Tibial nerve (tissue), 4 donors: Measurements from ENCODE around the gene TMEM258. TPM values are rescaled to one million over a fixed set of nuclear protein-coding genes. Genes with fewer than 3 reads are reported as not detected.

ENCODE experiments used
- DNase-seq, 2 donors: peaks; one replicate each; pipeline ENCODE4 v3.0.0-alpha.2; 2019; ENCODE audit warnings: low spot score in 2 of 2
- H3K27ac ChIP-seq, 4 donors: fragments of 200-600 bp; sonication (generic) in 3 of 4; one replicate each; pipeline ENCODE4 v1.5.1; 2017 to 2019; ENCODE audit warnings: mild to moderate bottlenecking in 1 of 4
- H3K27me3 ChIP-seq, 2 donors: fragments of 200-600 bp; sonication (generic) in 1 of 2; one replicate each; pipeline versions ENCODE4 v1.5.1 to v1.6.0; 2017 to 2019
- H3K36me3 ChIP-seq, 3 donors: fragments of 200-600 bp; sonication (generic); one replicate each; pipeline ENCODE4 v1.5.1; 2018 to 2019
- H3K4me1 ChIP-seq, 4 donors: fragments of 200-600 bp; sonication (generic) in 3 of 4; one replicate each; pipeline ENCODE4 v1.5.1; 2017 to 2019
- H3K4me3 ChIP-seq, 4 donors: fragments of 200-600 bp; sonication (generic) in 3 of 4; one replicate each; pipeline ENCODE4 v1.5.1; 2017 to 2019; ENCODE audit warnings: mild to moderate bottlenecking in 1 of 4, moderate library complexity in 1 of 4
- H3K9me3 ChIP-seq, 4 donors: fragments of 200-600 bp; sonication (generic) in 3 of 4; one replicate each; pipeline ENCODE4 v1.5.1; 2017 to 2019
- EP300 ChIP-seq, 2 donors: sonication (generic); formaldehyde crosslinking; IDR thresholded peaks; one replicate each; pipeline ENCODE4 v1.6.1; 2017; ENCODE audit warnings: antibody characterized with exemption in 2 of 2, mild to moderate bottlenecking in 1 of 2
- POLR2A ChIP-seq, 2 donors: fragments of 450-650 bp; IDR thresholded peaks; one replicate each; pipeline ENCODE4 v1.6.1; 2017; ENCODE audit warnings: antibody characterized with exemption in 2 of 2, mild to moderate bottlenecking in 2 of 2, moderate library complexity in 2 of 2
- WGBS, 2 donors: methylation state at CpG; one replicate each; pipeline ENCODE4 v1.1.5; 2018; 5-methylcytosine and 5-hydroxymethylcytosine counted together
- total RNA-seq, 4 donors: library from RNA; depleted of rRNA; stranded (reverse); fragments of >200 nt; gene quantifications; one replicate each; pipeline ENCODE4 v1.1.0, GENCODE V29; 2016
- TF ChIP-seq, protein P1 (sequence below), 5 experiments: fragments of 200-600 bp in 3 of 5; fragments of 450-650 bp in 2 of 5; sonication (generic) in 3 of 5; IDR thresholded peaks; one replicate each; pipeline ENCODE4 v1.5.1; 2016 to 2019; ENCODE audit warnings: antibody characterized with exemption in 5 of 5, mild to moderate bottlenecking in 3 of 5, moderate library complexity in 2 of 5

Gene TMEM258
- total RNA-seq, 4 donors from 2014 or later = 21.9 to 56.7 (median 45.2) TPM

DNA sequence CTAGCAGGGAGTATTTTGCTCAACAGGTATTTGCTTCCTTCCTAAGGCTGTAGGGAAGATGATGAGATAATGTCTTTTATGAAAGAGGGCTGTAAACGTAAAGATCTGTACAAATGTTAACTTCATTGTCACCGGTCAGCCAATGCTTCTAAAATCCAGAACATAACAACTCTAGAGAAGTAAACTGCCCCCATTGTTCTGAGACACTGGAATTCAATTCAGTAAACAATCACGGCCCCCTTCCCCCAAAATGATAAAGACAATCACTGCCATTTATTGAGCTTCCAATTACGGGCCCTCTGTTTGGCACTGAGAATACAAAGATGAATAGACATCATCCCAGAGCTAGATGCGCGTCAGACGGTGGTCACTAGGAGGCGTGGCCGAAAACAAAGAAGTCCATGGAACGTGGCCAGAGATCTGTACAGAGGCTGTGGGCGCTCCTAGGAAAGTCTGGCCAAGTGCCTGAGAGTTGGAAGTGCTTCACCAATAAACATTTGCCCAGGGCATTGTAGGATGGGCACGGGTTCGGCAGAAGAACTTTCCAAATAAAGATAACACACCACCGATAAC, 576 bp downstream of the TMEM258 start:
- no peaks in the 10 kb centered on the region for H3K9me3 ChIP-seq
- DNase-seq = peak; percentile 54 to 78
- peaks cover 0 to 50% (median 8%) of the 10 kb centered on the region in 3 donors for H3K36me3 ChIP-seq
- H3K27ac ChIP-seq = peak overlapping the region; percentile 89 to 100 (median 94)
- H3K4me3 ChIP-seq = peak overlapping the region; percentile 59 to 88 (median 82)
- TF ChIP-seq EP300 (IDR thresholded peaks at IDR 0.05) (peak in 1 of 2 donors; percentile 83), POLR2A (IDR thresholded peaks at IDR 0.05) (no peak)
- TF ChIP-seq, protein P1, sequence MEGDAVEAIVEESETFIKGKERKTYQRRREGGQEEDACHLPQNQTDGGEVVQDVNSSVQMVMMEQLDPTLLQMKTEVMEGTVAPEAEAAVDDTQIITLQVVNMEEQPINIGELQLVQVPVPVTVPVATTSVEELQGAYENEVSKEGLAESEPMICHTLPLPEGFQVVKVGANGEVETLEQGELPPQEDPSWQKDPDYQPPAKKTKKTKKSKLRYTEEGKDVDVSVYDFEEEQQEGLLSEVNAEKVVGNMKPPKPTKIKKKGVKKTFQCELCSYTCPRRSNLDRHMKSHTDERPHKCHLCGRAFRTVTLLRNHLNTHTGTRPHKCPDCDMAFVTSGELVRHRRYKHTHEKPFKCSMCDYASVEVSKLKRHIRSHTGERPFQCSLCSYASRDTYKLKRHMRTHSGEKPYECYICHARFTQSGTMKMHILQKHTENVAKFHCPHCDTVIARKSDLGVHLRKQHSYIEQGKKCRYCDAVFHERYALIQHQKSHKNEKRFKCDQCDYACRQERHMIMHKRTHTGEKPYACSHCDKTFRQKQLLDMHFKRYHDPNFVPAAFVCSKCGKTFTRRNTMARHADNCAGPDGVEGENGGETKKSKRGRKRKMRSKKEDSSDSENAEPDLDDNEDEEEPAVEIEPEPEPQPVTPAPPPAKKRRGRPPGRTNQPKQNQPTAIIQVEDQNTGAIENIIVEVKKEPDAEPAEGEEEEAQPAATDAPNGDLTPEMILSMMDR (IDR thresholded peaks at IDR 0.05) = no peak
- H3K4me1 ChIP-seq = peaks cover 0 to 54% (median 21%) of the 10 kb centered on the region in 4 donors
- no peaks in the 10 kb centered on the region for H3K27me3 ChIP-seq
- WGBS, 2 donors = 2 to 3% methylated on average over 14 of the region's 14 CpGs

DNA sequence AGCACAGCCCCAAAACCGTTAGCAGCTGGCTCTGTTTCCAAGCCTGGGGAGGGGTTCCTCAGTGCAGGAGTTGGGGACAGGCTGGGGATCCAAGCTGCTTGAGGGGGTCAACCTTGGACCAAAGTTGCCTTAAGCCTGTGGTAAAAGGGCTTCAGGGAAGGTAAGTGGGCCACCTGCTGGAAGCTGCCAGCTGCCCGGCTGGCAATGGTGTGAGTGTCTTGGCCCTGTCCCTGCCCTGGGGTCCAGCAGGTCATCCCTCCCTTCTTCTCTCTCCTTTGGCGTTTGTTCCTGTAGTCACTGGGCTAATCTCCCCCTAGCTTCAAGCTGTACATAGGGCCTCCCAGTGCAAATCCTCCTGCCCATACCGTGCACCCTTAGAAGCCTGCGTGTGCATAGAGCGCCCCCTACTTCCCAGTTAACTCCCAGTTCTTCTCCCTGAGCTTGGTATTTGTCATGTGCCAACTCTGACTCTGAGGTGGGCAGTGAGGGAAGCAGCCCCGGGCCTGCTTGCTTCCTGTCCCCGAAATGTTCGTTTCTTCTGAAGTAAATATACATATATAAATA, 4.4 kb downstream of the TMEM258 start:
- Histone ChIP-seq H3K9me3 (no peaks in the 10 kb centered on the region), H3K27me3 (no peaks in the 10 kb centered on the region), H3K36me3 (peaks cover 0 to 76% (median 8%) of the 10 kb centered on the region in 3 donors), H3K4me3 (no peak overlapping the region), H3K27ac (peak overlapping the region in 1 of 4 donors; percentile 100), H3K4me1 (peaks cover 0 to 42% (median 12%) of the 10 kb centered on the region in 4 donors)
- DNase-seq = no peak
- no peak for TF ChIP-seq POLR2A (IDR thresholded peaks at IDR 0.05)
- TF ChIP-seq, protein P1 (IDR thresholded peaks at IDR 0.05) = peak in 4 of 5 experiments; percentile 23 to 50 (median 27)
- WGBS, 2 donors = 49 to 54% methylated on average over 8 to 9 of the region's 9 CpGs

GRCh38 chr11:61785837-61786402, 6.5 kb downstream of the TMEM258 start:
- H3K27ac ChIP-seq = no peak overlapping the region
- 81 to 89% methylated on average over 6 to 10 of the region's 11 CpGs for WGBS, 2 donors
- H3K27me3 ChIP-seq = no peaks in the 10 kb centered on the region
- H3K36me3 ChIP-seq = peaks cover 0 to 95% (median 8%) of the 10 kb centered on the region in 3 donors
- TF ChIP-seq EP300 (IDR thresholded peaks at IDR 0.05) = no peak
- TF ChIP-seq, protein P1 (IDR thresholded peaks at IDR 0.05) = no peak
- TF ChIP-seq POLR2A (IDR thresholded peaks at IDR 0.05) = no peak
- no peaks in the 10 kb centered on the region for H3K9me3 ChIP-seq
- no peak overlapping the region for H3K4me3 ChIP-seq
- DNase-seq = no peak
- H3K4me1 ChIP-seq = peaks cover 0 to 31% (median 2%) of the 10 kb centered on the region in 4 donors

GRCh38 chr11:61784506-61784805, 7.9 kb downstream of the TMEM258 start:
- WGBS, 2 donors = 77 to 87% methylated on average over 7 of the region's 7 CpGs
- Histone ChIP-seq H3K27ac (no peak overlapping the region), H3K4me3 (no peak overlapping the region), H3K9me3 (no peaks in the 10 kb centered on the region), H3K27me3 (no peaks in the 10 kb centered on the region), H3K4me1 (peaks cover 0 to 18% (median 0%) of the 10 kb centered on the region in 4 donors), H3K36me3 (peaks cover 0 to 96% (median 5%) of the 10 kb centered on the region in 3 donors)
- DNase-seq = no peak
- no peak for TF ChIP-seq EP300 (IDR thresholded peaks at IDR 0.05)
- TF ChIP-seq, protein P1 (IDR thresholded peaks at IDR 0.05) = no peak
- TF ChIP-seq POLR2A (IDR thresholded peaks at IDR 0.05) = no peak
